GM19193 (cell line): Measurements from ENCODE around the gene CAMTA1.

Experiments used
- POLR2A ChIP-seq: IDR thresholded peaks from 4 replicates; pipeline ENCODE4 v1.6.1; 2011; ENCODE audit not compliant: insufficient read depth, insufficient read length; ENCODE audit errors: extremely low read depth

Gene CAMTA1

GRCh38 chr1:7233646-7234470, 448.6 kb downstream of the CAMTA1 start:
- TF ChIP-seq POLR2A = no peak

GRCh38 chr1:7234471-7234755, 449.2 kb downstream of the CAMTA1 start:
- TF ChIP-seq POLR2A = no peak

GRCh38 chr1:7235871-7236517, 450.7 kb downstream of the CAMTA1 start:
- TF ChIP-seq POLR2A = no peak

- TF ChIP-seq POLR2A = no peak
Measured at GRCh38 chr1:7236844-7237515, 451.7 kb downstream of the CAMTA1 start.

- no peak for TF ChIP-seq POLR2A
Measured at GRCh38 chr1:7247158-7247557, 461.9 kb downstream of the CAMTA1 start.

GRCh38 chr1:7247791-7248548, 462.7 kb downstream of the CAMTA1 start:
- TF ChIP-seq POLR2A = no peak

- TF ChIP-seq POLR2A = no peak
Measured at GRCh38 chr1:7248549-7249199, 463.4 kb downstream of the CAMTA1 start.

GRCh38 chr1:7249516-7249915, 464.3 kb downstream of the CAMTA1 start:
- no peak for TF ChIP-seq POLR2A

GRCh38 chr1:7250176-7250575, 464.9 kb downstream of the CAMTA1 start:
- no peak for TF ChIP-seq POLR2A

- TF ChIP-seq POLR2A = no peak
Measured at GRCh38 chr1:7250597-7251453, 465.6 kb downstream of the CAMTA1 start.

GRCh38 chr1:7251454-7251800, 466.2 kb downstream of the CAMTA1 start:
- no peak for TF ChIP-seq POLR2A

- no peak for TF ChIP-seq POLR2A
Measured at GRCh38 chr1:7252411-7253117, 467.3 kb downstream of the CAMTA1 start.

- no peak for TF ChIP-seq POLR2A
Measured at GRCh38 chr1:7253118-7253480, 467.8 kb downstream of the CAMTA1 start.
